ENCODE measurements around the gene RXFP2.

RXFP2 gene

DNA sequence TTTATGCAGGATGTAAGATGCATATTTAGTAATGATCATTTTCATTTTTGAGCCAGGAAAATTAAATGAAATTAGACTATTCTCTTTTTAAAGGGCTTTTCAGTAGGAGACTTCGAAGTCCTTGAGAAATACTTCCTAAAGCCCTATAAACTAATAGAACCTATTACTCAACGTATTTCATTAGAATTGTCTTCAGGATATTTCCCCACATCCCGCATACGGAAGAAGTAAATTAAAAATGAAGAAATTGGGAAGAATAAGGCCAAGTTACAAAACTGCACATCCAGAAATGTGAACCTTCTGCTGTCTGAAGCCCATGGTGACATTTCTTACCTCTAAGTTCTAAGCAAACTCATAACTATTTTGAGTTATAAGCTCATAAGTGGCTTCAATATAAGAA, 66.5 kb downstream of the RXFP2 start:
- H3K27me3 ChIP-seq (replicated peaks; ENCODE audit: insufficient read depth, low read length), result no peaks in the 10 kb centered on the region
- H3F3A ChIP-seq (ENCODE audit: insufficient read depth, low read length), result no peaks in the 10 kb centered on the region
- H3K4me1 ChIP-seq (ENCODE audit: low read length), result 0 out of 2 replicates have a peak, but pooled peaks cover 3% of the 10 kb centered on the region
- H3K79me2 ChIP-seq (ENCODE audit: low read length), result no peaks in the 10 kb centered on the region
- H4K20me1 ChIP-seq (ENCODE audit: insufficient read depth, low read length), result no peaks in the 10 kb centered on the region
- H3K9me2 ChIP-seq (replicated peaks; ENCODE audit: insufficient read depth, low read length), result no peaks in the 10 kb centered on the region
- H3K4me3 ChIP-seq (ENCODE audit: low read length), result no peak overlapping the region
- H2AFZ ChIP-seq (ENCODE audit: low read length), result no peak overlapping the region
- TF ChIP-seq EZH2phosphoT487 (IDR thresholded peaks at IDR 0.05; ENCODE audit: low read length) (no peak), EZH2 (optimal IDR thresholded peaks at IDR 0.05; ENCODE audit: low read depth, low read length) (no peak)
- TF ChIP-seq, protein P1, sequence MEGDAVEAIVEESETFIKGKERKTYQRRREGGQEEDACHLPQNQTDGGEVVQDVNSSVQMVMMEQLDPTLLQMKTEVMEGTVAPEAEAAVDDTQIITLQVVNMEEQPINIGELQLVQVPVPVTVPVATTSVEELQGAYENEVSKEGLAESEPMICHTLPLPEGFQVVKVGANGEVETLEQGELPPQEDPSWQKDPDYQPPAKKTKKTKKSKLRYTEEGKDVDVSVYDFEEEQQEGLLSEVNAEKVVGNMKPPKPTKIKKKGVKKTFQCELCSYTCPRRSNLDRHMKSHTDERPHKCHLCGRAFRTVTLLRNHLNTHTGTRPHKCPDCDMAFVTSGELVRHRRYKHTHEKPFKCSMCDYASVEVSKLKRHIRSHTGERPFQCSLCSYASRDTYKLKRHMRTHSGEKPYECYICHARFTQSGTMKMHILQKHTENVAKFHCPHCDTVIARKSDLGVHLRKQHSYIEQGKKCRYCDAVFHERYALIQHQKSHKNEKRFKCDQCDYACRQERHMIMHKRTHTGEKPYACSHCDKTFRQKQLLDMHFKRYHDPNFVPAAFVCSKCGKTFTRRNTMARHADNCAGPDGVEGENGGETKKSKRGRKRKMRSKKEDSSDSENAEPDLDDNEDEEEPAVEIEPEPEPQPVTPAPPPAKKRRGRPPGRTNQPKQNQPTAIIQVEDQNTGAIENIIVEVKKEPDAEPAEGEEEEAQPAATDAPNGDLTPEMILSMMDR (IDR thresholded peaks at IDR 0.05; ENCODE audit: low read length), result no peak
- no peak overlapping the region for H3K27ac ChIP-seq (ENCODE audit: low read length)
- H3K9me3 ChIP-seq (replicated peaks; ENCODE audit: insufficient read depth, low read length), result no peaks in the 10 kb centered on the region
- DNase-seq, result no peak
- H3K9ac ChIP-seq (ENCODE audit: low read length), result no peak overlapping the region
- H3K36me3 ChIP-seq (replicated peaks; ENCODE audit: insufficient read depth, low read length), result no peaks in the 10 kb centered on the region
- H3K4me2 ChIP-seq (ENCODE audit: low read depth, low read length), result no peak overlapping the region

DNA sequence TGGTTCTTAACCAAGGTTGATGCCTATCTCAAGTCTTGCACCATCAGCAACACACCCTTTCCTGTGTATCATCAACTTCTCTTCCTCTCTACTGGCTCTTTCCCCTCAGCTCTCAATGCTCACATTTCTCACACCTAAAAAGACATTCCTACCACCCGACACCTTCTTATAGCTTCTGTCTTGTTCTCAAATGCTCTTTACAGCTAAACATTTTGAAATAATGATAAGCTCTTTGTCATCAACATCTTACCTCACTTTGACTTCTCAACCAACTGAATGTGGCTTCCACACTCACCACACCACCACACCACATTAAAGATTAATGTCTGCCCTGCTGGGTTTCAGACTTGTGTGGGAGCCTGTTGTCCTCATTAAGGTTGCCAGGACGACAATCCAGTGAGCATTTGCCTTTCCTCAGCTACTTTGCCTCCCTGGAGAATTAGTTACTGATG, 67.8 kb downstream of the RXFP2 start:
- Histone ChIP-seq H4K20me1 (ENCODE audit: insufficient read depth, low read length) (no peaks in the 10 kb centered on the region), H2AFZ (ENCODE audit: low read length) (no peak overlapping the region), H3K4me1 (ENCODE audit: low read length) (0 out of 2 replicates have a peak, but pooled peaks cover 3% of the 10 kb centered on the region), H3K4me2 (ENCODE audit: low read depth, low read length) (no peak overlapping the region), H3K36me3 (replicated peaks; ENCODE audit: insufficient read depth, low read length) (no peaks in the 10 kb centered on the region), H3K79me2 (ENCODE audit: low read length) (no peaks in the 10 kb centered on the region), H3F3A (ENCODE audit: insufficient read depth, low read length) (no peaks in the 10 kb centered on the region), H3K9me3 (replicated peaks; ENCODE audit: insufficient read depth, low read length) (no peaks in the 10 kb centered on the region), H3K27ac (ENCODE audit: low read length) (no peak overlapping the region), H3K9me2 (replicated peaks; ENCODE audit: insufficient read depth, low read length) (no peaks in the 10 kb centered on the region), H3K27me3 (replicated peaks; ENCODE audit: insufficient read depth, low read length) (no peaks in the 10 kb centered on the region), H3K9ac (ENCODE audit: low read length) (no peak overlapping the region), H3K4me3 (ENCODE audit: low read length) (no peak overlapping the region)
- TF ChIP-seq EZH2phosphoT487 (IDR thresholded peaks at IDR 0.05; ENCODE audit: low read length), result no peak
- TF ChIP-seq EZH2 (optimal IDR thresholded peaks at IDR 0.05; ENCODE audit: low read depth, low read length), result no peak
- TF ChIP-seq, protein P1 (IDR thresholded peaks at IDR 0.05; ENCODE audit: low read length), result no peak
- DNase-seq, result no peak

DNA sequence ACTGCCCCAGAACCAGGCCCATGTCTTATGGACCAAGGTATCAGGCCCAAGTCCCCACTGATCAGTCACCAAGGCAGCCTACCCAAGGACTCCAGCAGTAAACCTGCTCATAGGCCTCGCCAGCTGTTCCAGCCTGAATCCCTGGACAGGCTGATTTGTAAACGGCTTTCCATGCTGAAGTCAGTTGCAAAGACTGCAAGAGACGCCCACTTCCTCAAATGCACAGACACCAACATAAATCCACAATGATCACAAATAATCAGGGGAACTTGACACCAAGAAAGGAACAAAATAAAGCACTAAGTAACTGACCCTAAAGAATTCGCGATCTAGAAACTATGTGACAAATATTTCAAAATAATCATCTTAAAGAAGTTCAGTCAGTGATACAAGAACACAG, 75.2 kb downstream of the RXFP2 start:
- Histone ChIP-seq H3K4me1 (ENCODE audit: low read length) (no peaks in the 10 kb centered on the region), H3K9me3 (replicated peaks; ENCODE audit: insufficient read depth, low read length) (no peaks in the 10 kb centered on the region), H3K27ac (ENCODE audit: low read length) (no peak overlapping the region), H3K9ac (ENCODE audit: low read length) (no peak overlapping the region), H3K79me2 (ENCODE audit: low read length) (no peaks in the 10 kb centered on the region), H3K4me2 (ENCODE audit: low read depth, low read length) (no peak overlapping the region), H3F3A (ENCODE audit: insufficient read depth, low read length) (no peaks in the 10 kb centered on the region), H3K4me3 (ENCODE audit: low read length) (no peak overlapping the region), H3K27me3 (replicated peaks; ENCODE audit: insufficient read depth, low read length) (no peaks in the 10 kb centered on the region), H3K36me3 (replicated peaks; ENCODE audit: insufficient read depth, low read length) (no peaks in the 10 kb centered on the region), H3K9me2 (replicated peaks; ENCODE audit: insufficient read depth, low read length) (no peaks in the 10 kb centered on the region), H2AFZ (ENCODE audit: low read length) (no peak overlapping the region), H4K20me1 (ENCODE audit: insufficient read depth, low read length) (no peaks in the 10 kb centered on the region)
- TF ChIP-seq EZH2phosphoT487 (IDR thresholded peaks at IDR 0.05; ENCODE audit: low read length) (no peak), EZH2 (optimal IDR thresholded peaks at IDR 0.05; ENCODE audit: low read depth, low read length) (no peak)
- TF ChIP-seq, protein P1 (IDR thresholded peaks at IDR 0.05; ENCODE audit: low read length), result no peak
- no peak for DNase-seq

Measured in MM.1S (cell line).